Putamen (tissue), 1 donor: ENCODE measurements around the gene ENDOU.

Experiments
- DNase-seq: peaks from one replicate; pipeline ENCODE4 v3.0.0-alpha.2; 2016; ENCODE audit warnings: low spot score

Gene ENDOU

DNA sequence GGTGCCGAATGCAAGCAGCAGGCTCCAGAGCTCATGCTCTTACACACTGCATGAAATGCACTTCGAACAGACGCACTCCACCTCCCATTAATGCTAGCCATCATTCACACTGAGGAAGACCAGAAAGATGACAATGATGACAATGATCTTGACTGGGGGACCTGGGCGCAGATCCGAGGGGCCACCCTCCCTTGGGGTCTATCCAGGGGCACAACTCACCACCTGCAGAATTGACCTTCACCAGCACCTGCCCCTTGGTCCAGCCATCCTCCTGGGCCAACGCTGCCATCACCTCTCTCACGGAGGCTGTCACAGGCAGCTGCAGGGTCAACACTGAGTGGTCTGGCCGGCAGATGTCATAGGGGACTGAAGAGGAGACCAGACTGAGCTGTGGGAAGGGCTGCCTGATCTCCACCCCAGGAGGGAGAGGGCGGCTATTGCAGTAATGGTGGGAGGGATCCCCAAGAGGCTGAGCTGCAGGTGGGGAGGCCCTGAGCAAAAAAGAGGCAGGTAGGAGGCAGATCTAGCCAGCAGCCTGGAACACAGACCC, 18.1 kb upstream of the ENDOU start:
- no peak for DNase-seq

- no peak for DNase-seq
Measured at GRCh38 chr12:47742253-47742825, 17.0 kb upstream of the ENDOU start.

DNA sequence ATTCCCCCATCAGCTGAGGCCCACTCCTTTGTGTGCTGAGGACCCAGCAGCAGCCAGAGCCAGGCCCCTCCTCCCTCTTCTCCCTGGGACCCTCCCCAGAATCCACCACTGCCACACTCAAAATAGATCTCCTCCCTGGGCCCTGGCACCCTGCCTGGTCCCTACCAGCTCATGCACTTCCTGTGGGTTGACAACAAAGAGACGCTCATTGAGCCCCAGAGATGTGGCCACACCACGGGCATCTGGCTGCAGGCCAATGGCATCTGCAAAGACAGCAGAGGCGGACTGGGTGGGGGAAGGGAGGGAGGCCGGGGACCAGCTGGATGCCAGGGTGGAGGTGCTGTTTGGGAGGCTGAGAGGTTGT, 16.0 kb upstream of the ENDOU start:
- peak; percentile 96 for DNase-seq

DNA sequence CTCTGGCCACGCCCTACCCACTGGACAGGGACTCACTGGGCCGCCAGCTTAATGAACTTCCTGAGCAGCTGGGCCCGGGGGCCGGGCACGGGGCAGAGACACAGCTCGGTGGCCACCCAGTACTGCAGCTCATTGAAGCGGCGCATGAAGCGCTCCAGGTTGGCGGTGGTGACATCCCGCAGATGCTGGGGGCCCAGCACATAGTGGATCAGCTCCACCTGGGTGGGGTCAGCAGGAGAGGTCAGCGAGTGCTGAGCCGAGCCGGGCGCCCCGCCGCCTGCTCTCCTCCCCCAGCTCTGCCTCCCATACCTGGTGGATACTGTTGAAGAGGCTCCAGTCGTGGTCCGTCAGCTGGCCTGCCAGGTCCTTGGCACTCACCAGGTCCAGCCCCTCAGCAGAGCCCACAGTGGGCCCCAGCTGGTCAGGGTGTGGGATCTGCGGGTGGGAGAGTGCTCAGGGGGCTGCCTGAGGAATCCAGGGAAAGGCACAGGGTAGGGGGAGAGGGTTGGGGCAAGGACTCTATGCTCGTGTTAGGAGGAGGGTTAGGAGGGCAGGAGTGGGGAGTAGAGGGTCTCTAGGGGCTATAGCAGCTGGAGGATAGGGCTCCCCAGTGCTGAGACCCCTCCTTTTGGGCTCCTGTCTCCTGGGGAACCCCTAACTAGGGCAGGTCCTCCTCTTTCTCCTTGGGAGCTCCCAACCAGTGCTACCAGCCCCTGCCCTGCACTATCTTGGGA, 15.5 kb upstream of the ENDOU start:
- DNase-seq: no peak

GRCh38 chr12:47739979-47740378, 14.7 kb upstream of the ENDOU start:
- DNase-seq: no peak

DNA sequence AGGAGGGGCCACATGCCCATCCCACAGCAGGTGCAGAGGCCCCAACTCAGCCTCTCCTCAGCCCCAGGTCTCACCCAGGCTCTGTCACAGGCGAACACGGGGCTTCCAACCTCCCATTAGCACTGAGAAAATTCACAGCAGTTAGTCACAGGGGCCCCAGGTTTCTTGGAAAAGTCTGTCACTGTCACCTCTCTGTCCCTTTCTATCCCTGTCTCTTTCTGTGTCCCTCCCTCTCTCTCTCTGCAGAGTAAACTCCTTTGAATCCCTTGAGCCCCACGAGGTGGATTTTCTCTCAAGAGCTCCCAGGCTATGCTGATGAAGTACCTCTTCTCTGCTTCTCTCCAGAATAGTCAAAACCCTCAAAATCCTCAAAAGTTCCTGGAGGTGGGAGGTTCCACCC, 14.0 kb upstream of the ENDOU start:
- no peak for DNase-seq

DNA sequence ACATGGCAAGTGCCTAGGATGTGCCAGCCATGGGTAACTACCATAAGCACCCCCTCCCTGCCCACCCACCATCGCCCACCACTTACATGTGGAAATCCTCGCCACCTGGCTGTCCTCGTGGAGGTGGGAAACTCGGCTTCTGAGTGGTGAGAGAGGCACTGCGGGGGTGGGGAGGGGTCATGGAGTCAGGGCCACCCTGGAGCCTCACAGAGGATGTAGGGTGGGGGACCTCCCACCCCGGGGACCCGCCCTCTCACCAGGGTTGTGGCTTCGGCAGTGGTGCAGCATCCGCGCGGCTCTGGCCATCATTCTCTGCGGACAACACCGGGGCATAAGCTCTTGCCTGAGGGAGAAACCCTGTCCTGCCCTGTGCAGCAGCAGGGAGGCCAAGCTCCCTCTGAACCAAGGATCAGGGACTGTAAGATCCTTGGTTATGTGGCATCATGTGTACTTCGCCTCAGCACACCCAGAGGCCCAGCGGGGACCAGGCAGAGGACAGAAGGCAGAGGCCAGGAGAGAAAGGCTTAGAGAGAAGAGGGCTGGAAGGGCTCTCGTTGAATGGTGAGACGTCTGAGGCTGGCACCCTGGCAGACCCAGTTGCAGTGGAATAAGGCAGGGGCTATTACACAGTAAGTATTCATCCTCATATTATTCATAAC, 12.8 kb upstream of the ENDOU start:
- DNase-seq: no peak

GRCh38 chr12:47736877-47737676, 11.8 kb upstream of the ENDOU start:
- peak; percentile 85 for DNase-seq

- no peak for DNase-seq
Measured at GRCh38 chr12:47736216-47736615, 10.9 kb upstream of the ENDOU start.

- no peak for DNase-seq
Measured at GRCh38 chr12:47735649-47736048, 10.4 kb upstream of the ENDOU start.

GRCh38 chr12:47734725-47735480, 9.6 kb upstream of the ENDOU start:
- DNase-seq: no peak

DNA sequence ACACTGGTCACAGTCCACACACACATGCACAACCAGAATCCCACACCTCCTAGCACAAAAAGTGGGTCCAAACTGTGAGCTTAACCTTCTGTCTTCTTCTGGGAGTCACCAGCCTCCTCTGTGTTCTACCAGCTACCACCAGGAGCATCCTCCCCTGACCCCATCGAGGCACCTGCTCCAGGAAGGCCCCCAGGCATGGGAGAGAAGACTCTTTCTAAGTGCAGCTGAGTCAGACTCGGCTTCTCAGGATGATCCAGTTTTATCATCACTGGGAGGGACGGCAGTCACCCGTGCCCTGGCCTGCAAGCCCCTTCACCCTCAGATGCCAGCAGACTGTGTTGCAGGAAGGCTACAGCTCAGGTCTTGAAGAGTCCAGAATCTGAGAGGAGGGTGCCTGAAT, 7.9 kb upstream of the ENDOU start:
- DNase-seq: no peak

DNA sequence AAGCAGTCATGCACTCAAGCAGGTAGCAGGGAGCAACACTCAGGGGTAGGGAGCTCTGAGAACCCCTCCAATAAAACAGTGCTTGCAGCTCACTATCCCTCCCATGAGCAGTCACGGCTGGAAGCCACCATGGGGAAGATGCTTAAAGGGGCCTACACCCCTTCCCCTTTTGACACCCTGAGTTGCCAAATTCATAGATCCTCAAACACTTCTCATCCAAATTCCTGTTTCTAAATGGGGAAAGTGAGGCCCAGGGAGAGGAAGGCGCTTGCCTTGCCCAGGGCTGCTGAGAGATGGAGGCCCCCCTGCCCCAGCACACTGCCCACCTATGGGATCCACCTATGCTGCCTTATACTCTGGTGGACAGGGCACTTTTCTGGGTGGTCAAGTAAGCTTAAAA, 7.2 kb upstream of the ENDOU start:
- DNase-seq: no peak

DNA sequence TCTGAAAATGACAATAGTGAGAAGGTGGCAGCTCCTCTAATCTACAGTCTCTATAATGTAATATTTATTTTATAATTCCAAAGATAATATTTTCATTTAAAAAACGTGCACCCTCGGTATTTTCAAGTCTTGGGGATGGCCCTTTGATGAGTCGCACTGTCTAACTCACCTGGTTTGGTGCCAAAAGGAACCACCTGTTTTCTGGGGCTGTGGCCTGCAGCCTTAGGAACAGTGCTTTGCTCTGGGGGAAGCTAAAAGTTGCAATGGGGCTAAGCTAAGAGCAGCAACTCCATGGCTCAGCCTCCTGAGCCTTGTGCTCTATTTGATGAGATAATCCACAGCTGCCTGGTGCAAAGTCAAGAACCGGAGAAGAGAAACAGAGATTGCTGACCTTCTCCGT, 6.4 kb upstream of the ENDOU start:
- DNase-seq: no peak

GRCh38 chr12:47730341-47730744, 5.1 kb upstream of the ENDOU start:
- no peak for DNase-seq

DNA sequence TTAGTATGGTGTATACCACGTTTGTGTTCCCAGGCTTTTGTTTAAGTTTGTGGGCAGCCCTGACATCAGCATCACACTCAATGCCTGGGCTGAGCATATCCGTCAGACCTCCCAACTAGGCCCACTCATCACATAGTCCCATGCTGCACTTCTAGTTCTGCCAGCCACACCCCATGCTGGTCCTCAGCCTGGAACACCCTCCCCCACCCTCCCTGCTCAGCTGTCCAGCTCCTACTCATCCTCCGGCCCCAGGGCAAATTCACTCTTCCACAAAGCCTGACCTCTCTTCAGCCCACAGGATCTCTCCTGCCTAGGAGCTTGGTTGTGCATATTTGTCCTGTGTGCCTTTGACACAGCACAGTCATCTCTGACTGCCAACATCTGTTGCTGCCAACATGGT, 3.9 kb upstream of the ENDOU start:
- DNase-seq: no peak

GRCh38 chr12:47725893-47726292, 603 bp upstream of the ENDOU start:
- DNase-seq: no peak

DNA sequence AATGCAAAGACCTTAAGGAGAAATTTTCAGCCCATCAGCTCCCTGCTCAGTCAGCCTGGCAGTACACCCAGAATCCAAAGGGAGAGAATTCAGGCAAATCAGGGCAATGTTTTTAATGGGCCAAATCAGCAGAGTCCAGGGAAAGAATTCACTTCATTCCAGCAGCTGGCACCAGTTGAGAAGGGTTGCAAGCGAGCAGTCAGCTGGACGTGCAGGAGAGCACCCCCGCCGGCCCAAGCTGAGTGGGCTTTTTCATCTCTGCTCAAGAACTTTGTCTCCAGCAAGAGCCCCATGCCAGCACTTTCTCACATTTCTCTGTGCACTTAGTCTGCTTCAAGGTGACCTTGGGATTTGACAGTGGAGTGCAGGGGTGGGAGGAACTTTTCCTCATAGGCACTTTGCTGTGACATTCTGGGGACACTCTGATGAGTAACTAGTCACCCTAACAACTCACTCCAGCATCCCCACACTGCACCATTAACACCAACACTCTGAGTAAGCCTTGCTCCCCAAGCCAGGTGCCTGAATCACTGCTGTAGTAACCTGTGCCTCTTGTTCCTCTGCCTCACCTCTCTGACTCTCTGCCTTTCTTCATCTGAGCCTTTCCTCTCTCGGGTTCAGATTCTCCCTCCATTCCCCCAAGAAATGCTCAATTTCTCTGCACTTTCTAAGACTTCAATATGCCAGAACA, 2.2 kb downstream of the ENDOU start:
- DNase-seq: peak; percentile 72

GRCh38 chr12:47722136-47722834, 3.0 kb downstream of the ENDOU start:
- DNase-seq: no peak

DNA sequence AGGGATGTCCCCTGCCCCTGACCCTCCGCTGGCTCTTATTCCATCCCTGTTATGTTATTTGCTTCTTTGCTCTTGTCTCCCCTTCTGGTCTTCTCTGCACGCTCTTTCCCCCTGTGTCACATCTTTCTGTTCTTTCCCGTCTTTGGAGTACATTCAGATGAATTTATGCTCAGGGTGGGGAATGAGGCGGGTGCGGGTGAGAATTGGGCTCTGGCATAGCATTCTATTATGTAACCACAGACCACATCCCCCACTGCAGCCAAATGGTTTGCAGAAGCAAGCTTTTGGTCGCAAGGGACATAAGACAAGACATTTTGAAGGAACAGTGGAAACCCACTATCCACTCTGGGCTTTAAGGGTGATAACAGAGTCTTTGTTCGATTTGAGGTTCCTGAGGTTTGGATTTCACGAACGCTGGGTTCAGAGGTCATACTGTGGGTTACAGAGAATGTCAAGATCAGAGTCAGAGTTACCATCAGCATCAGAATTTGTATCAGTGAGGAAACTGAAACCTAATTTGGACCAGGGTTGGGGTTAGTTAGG, 3.8 kb downstream of the ENDOU start:
- no peak for DNase-seq
